ENCODE measurements around the gene EVA1B. TPM values are rescaled to one million over a fixed set of nuclear protein-coding genes. Genes with fewer than 3 reads are reported as not detected.
A peak's percentile ranks its signal among the peaks of the same experiment; 100 is the strongest.

The EVA1B gene
- total and polyA plus RNA-seq, 2 of the 13 experiments (the other 11 are each of a cell fraction or from before 2014, with no cell fraction given): 3.9 to 6.6 TPM

DNA sequence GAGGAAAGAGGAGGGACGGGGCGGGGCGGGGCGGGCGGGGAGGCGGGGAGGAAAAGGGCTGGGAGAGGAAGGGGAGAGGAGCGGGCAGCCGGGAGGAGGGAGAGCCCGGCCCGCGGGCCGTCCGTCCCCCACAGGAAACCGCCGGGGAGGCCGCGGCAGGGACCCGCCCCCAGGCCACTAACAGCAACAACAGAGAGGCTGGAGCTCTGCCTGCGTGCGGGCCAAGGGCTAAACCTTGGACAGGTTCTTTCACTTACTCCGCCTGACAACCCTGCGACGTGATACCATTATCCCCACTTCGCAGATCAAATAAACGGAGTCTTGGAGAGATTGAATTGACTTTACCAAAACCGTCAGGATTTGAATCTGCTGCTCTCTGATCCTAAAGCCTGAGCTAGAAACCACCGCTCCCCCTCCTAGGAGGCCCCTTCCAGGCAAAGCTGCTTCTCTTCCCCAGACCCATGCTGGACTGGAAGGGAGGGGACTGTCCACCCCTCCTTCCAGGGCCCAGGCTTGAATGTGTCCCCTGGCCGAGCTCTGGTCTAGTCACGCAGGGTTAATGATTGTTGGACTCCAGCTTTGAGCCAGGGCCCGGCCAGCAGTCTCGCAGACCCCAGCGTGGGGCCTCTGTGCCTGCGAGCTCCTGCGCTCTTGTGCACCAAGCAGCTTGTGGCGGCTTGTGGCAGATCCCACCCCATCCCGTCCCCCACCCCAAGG is at the start of gene EVA1B (continued):
- TF ChIP-seq, protein P1, sequence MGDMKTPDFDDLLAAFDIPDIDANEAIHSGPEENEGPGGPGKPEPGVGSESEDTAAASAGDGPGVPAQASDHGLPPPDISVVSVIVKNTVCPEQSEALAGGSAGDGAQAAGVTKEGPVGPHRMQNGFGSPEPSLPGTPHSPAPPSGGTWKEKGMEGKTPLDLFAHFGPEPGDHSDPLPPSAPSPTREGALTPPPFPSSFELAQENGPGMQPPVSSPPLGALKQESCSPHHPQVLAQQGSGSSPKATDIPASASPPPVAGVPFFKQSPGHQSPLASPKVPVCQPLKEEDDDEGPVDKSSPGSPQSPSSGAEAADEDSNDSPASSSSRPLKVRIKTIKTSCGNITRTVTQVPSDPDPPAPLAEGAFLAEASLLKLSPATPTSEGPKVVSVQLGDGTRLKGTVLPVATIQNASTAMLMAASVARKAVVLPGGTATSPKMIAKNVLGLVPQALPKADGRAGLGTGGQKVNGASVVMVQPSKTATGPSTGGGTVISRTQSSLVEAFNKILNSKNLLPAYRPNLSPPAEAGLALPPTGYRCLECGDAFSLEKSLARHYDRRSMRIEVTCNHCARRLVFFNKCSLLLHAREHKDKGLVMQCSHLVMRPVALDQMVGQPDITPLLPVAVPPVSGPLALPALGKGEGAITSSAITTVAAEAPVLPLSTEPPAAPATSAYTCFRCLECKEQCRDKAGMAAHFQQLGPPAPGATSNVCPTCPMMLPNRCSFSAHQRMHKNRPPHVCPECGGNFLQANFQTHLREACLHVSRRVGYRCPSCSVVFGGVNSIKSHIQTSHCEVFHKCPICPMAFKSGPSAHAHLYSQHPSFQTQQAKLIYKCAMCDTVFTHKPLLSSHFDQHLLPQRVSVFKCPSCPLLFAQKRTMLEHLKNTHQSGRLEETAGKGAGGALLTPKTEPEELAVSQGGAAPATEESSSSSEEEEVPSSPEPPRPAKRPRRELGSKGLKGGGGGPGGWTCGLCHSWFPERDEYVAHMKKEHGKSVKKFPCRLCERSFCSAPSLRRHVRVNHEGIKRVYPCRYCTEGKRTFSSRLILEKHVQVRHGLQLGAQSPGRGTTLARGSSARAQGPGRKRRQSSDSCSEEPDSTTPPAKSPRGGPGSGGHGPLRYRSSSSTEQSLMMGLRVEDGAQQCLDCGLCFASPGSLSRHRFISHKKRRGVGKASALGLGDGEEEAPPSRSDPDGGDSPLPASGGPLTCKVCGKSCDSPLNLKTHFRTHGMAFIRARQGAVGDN (CRISPR knock-in tag; IDR thresholded peaks at IDR 0.05): peak; percentile 83
- TF ChIP-seq ZNF703 (CRISPR knock-in tag; IDR thresholded peaks at IDR 0.05; ENCODE audit: borderline replicate concordance): no peak
- no peak for TF ChIP-seq KLF9 (CRISPR knock-in tag; IDR thresholded peaks at IDR 0.05; ENCODE audit: low read depth)
- peak; percentile 69; the same call in 1 of the 2 replicates for TF ChIP-seq SALL1 (CRISPR knock-in tag; IDR thresholded peaks at IDR 0.05)
- peak; percentile 15; the same call in 1 of the 2 replicates for TF ChIP-seq STAG1 (CRISPR knock-in tag; IDR thresholded peaks at IDR 0.05)
- TF ChIP-seq, protein P2, sequence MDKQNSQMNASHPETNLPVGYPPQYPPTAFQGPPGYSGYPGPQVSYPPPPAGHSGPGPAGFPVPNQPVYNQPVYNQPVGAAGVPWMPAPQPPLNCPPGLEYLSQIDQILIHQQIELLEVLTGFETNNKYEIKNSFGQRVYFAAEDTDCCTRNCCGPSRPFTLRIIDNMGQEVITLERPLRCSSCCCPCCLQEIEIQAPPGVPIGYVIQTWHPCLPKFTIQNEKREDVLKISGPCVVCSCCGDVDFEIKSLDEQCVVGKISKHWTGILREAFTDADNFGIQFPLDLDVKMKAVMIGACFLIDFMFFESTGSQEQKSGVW (CRISPR knock-in tag; IDR thresholded peaks at IDR 0.05; ENCODE audit: borderline replicate concordance): no peak
- no peak for TF ChIP-seq ZNF773 (CRISPR knock-in tag; IDR thresholded peaks at IDR 0.05; ENCODE audit: borderline replicate concordance)
- TF ChIP-seq, protein P3, sequence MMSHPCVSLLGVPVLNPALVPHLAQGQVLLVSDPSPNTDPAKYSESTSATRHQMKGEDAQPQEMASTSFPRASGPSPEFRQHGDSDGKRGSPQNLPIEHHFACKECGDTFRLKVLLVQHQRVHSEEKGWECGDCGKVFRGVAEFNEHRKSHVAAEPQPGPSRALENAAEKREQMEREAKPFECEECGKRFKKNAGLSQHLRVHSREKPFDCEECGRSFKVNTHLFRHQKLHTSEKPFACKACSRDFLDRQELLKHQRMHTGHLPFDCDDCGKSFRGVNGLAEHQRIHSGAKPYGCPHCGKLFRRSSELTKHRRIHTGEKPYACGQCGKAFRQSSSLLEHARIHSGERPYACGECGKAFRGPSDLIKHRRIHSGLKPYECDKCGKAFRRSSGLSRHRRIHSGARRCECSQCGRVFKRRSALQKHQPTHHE (CRISPR knock-in tag; IDR thresholded peaks at IDR 0.05; ENCODE audit: borderline replicate concordance): peak; percentile 39; the same call in 1 of the 2 replicates
- TF ChIP-seq, protein P4, sequence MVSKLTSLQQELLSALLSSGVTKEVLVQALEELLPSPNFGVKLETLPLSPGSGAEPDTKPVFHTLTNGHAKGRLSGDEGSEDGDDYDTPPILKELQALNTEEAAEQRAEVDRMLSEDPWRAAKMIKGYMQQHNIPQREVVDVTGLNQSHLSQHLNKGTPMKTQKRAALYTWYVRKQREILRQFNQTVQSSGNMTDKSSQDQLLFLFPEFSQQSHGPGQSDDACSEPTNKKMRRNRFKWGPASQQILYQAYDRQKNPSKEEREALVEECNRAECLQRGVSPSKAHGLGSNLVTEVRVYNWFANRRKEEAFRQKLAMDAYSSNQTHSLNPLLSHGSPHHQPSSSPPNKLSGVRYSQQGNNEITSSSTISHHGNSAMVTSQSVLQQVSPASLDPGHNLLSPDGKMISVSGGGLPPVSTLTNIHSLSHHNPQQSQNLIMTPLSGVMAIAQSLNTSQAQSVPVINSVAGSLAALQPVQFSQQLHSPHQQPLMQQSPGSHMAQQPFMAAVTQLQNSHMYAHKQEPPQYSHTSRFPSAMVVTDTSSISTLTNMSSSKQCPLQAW (CRISPR knock-in tag; IDR thresholded peaks at IDR 0.05): peak; percentile 98
- TF ChIP-seq EP300 (IDR thresholded peaks at IDR 0.05; ENCODE audit: low read depth in 2 of 2, low read length in 2 of 2): peak in 1 of 2 experiments; percentile 28; a peak in 1 of 4 replicates
- no peak for TF ChIP-seq EP300 (CRISPR knock-in tag; IDR thresholded peaks at IDR 0.05; ENCODE audit: borderline replicate concordance)
- TF ChIP-seq FOXK1 (CRISPR knock-in tag; IDR thresholded peaks at IDR 0.05; ENCODE audit: borderline replicate concordance, low read depth): no peak
- TF ChIP-seq, protein P5, sequence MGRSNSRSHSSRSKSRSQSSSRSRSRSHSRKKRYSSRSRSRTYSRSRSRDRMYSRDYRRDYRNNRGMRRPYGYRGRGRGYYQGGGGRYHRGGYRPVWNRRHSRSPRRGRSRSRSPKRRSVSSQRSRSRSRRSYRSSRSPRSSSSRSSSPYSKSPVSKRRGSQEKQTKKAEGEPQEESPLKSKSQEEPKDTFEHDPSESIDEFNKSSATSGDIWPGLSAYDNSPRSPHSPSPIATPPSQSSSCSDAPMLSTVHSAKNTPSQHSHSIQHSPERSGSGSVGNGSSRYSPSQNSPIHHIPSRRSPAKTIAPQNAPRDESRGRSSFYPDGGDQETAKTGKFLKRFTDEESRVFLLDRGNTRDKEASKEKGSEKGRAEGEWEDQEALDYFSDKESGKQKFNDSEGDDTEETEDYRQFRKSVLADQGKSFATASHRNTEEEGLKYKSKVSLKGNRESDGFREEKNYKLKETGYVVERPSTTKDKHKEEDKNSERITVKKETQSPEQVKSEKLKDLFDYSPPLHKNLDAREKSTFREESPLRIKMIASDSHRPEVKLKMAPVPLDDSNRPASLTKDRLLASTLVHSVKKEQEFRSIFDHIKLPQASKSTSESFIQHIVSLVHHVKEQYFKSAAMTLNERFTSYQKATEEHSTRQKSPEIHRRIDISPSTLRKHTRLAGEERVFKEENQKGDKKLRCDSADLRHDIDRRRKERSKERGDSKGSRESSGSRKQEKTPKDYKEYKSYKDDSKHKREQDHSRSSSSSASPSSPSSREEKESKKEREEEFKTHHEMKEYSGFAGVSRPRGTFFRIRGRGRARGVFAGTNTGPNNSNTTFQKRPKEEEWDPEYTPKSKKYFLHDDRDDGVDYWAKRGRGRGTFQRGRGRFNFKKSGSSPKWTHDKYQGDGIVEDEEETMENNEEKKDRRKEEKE (IDR thresholded peaks at IDR 0.05): no peak
- TF ChIP-seq ZBTB42 (CRISPR knock-in tag; IDR thresholded peaks at IDR 0.05): no peak
- TF ChIP-seq RFX5 (IDR thresholded peaks at IDR 0.05; ENCODE audit: low read depth, low read length): no peak
- peak; percentile 67; the same call in 1 of the 2 replicates for TF ChIP-seq TARDBP (CRISPR knock-in tag; IDR thresholded peaks at IDR 0.05)
- no peak for TF ChIP-seq ZC3H4 (CRISPR knock-in tag; IDR thresholded peaks at IDR 0.05; ENCODE audit: borderline replicate concordance)
- 0 out of 2 replicates have a peak, but pooled peaks have one; percentile 3 for TF ChIP-seq GABPA (IDR thresholded peaks at IDR 0.05; ENCODE audit: low read depth, low read length)
- TF ChIP-seq GABPA (CRISPR knock-in tag; IDR thresholded peaks at IDR 0.05; ENCODE audit: low read depth): no peak
